HCT116 (cell line): ENCODE results near the gene TPST1. TPM values are rescaled to one million over a fixed set of nuclear protein-coding genes. Genes with fewer than 3 reads are reported as not detected.

ENCODE experiments used
- ATAC-seq: fragments of 200-7000 bp; cut with Tn5 transposase; 2 replicates; pipeline ENCODE4 v1.9.1; 2020; ENCODE audit warnings: mild to moderate bottlenecking, moderate library complexity
- BruUV-seq: library from RNA; stranded (reverse); fragments of 400-500 nt; replicated peaks from 2 replicates; lab custom pipeline; 2021; lab: Mats Ljungman, UMichigan
- CTCF ChIA-PET: fragments of 300-600 bp; sonication (Branson Sonifier 250); formaldehyde crosslinking; loops from one replicate; lab custom pipeline; 2021; ENCODE audit warnings: antibody characterized with exemption; lab: Charles Lee
- POLR2A ChIA-PET: fragments of 300-600, 350-600 bp; sonication (Branson Sonifier 250); formaldehyde crosslinking; loops from one replicate; lab custom pipeline; 2021; ENCODE audit warnings: antibody characterized with exemption; lab: Charles Lee
- RAD21 ChIA-PET, 2 experiments: fragments of 300-600 bp; sonication (Branson Sonifier 250); formaldehyde crosslinking; loops; one replicate each; lab custom pipeline; 2023; ENCODE audit warnings: low total read pairs in 2 of 2; ENCODE audit not compliant: uncharacterized antibody in 2 of 2, unreplicated experiment in 2 of 2, low non-redundant PET in 1 of 2; lab: Charles Lee
- DNase-seq: peaks from one replicate; pipeline ENCODE4 v3.0.0-alpha.2; 2010; ENCODE audit warnings: low read depth, low spot score
- H2AFZ ChIP-seq: fragments of 200-600 bp; shearing (Covaris generic), sonication (generic); 2 replicates; pipeline ENCODE4 v1.6.1; 2017; ENCODE audit warnings: low read depth, mixed run types, mixed read lengths, antibody characterized with exemption, low read length; ENCODE audit not compliant: poor library complexity, severe bottlenecking
- H3K27ac ChIP-seq: 2 replicates; pipeline ENCODE4 v1.5.1; 2012; ENCODE audit warnings: low read depth, low read length
- H3K27me3 ChIP-seq: fragments of 200-600 bp; sonication (generic); 2 replicates; pipeline ENCODE4 v1.6.1; 2016; ENCODE audit warnings: mixed run types, low read length, mixed read lengths; ENCODE audit not compliant: insufficient read depth
- H3K36me3 ChIP-seq, 2 experiments: fragments of 200-500 bp in 1 of 2; fragments of 200-600 bp in 1 of 2; sonication (Bioruptor generic) in 1 of 2; sonication (generic) in 1 of 2; 2 replicates each; pipeline versions ENCODE4 v1.5.1 to v1.6.1; 2014 to 2016; ENCODE audit warnings: low read length in 2 of 2, inconsistent platforms in 1 of 2, mixed read lengths in 1 of 2, mixed run types in 1 of 2; ENCODE audit not compliant: insufficient read depth in 2 of 2, control insufficient read depth in 1 of 2
- H3K4me1 ChIP-seq, 2 experiments: fragments of 200-600 bp in 1 of 2; sonication (generic) in 1 of 2; 2 replicates each; pipeline versions ENCODE4 v1.5.1 to v1.6.1; 2012 to 2017; ENCODE audit warnings: low read length in 2 of 2, inconsistent platforms in 1 of 2, mild to moderate bottlenecking in 1 of 2, mixed read lengths in 1 of 2, mixed run types in 1 of 2, moderate library complexity in 1 of 2; ENCODE audit not compliant: insufficient read depth in 2 of 2, control insufficient read depth in 1 of 2
- H3K4me2 ChIP-seq: fragments of 200-600 bp; sonication (generic); 2 replicates; pipeline ENCODE4 v1.6.1; 2017; ENCODE audit warnings: mixed run types, low read length, mixed read lengths
- H3K4me3 ChIP-seq, 2 experiments: fragments of 200-600 bp in 1 of 2; sonication (generic) in 1 of 2; replicated peaks in 1 of 2; 2 replicates each; pipeline ENCODE4 v1.5.1; 2011 to 2016; ENCODE audit warnings: low read length in 2 of 2, control low read depth in 1 of 2, low read depth in 1 of 2, mild to moderate bottlenecking in 1 of 2, mixed read lengths in 1 of 2, mixed run types in 1 of 2
- H3K79me2 ChIP-seq: fragments of 200-600 bp; sonication (generic); 2 replicates; pipeline ENCODE4 v1.6.1; 2017; ENCODE audit warnings: mild to moderate bottlenecking, mixed run types, low read length, moderate library complexity, mixed read lengths; ENCODE audit not compliant: insufficient read depth
- H3K9ac ChIP-seq: fragments of 200-600 bp; sonication (generic); 2 replicates; pipeline ENCODE4 v1.6.1; 2016; ENCODE audit warnings: low read length, mixed read lengths
- H3K9me2 ChIP-seq: fragments of 200-600 bp; sonication (generic), shearing (Covaris generic); 2 replicates; pipeline ENCODE4 v1.6.1; 2017; ENCODE audit warnings: mixed run types, mild to moderate bottlenecking, moderate library complexity; ENCODE audit not compliant: insufficient read depth
- H3K9me3 ChIP-seq, 2 experiments: fragments of 200-500 bp in 1 of 2; fragments of 200-600 bp in 1 of 2; sonication (Bioruptor generic) in 1 of 2; sonication (generic) in 1 of 2; 2 replicates each; pipeline ENCODE4 v1.6.1; 2014 to 2017; ENCODE audit warnings: low read length in 2 of 2, mixed read lengths in 2 of 2, inconsistent platforms in 1 of 2, low read depth in 1 of 2, mild to moderate bottlenecking in 1 of 2, mixed run types in 1 of 2, moderate library complexity in 1 of 2; ENCODE audit not compliant: control insufficient read depth in 1 of 2, insufficient read depth in 1 of 2
- H4K20me1 ChIP-seq: fragments of 200-600 bp; sonication (generic), shearing (Covaris generic); 2 replicates; pipeline ENCODE4 v1.6.1; 2017; ENCODE audit warnings: mixed run types, mild to moderate bottlenecking, moderate library complexity; ENCODE audit not compliant: insufficient read depth
- CBX3 ChIP-seq: IDR thresholded peaks from 2 replicates; pipeline ENCODE4 v1.6.1; 2012; ENCODE audit warnings: low read depth
- CTCF ChIP-seq, 3 experiments: fragments of 200-600 bp in 1 of 3; sonication (generic) in 1 of 3; IDR thresholded peaks in 2 of 3; conservative IDR thresholded peaks in 1 of 3; 2 replicates each; pipeline ENCODE4 v1.5.1; 2012 to 2017; ENCODE audit warnings: low read depth in 2 of 3, low read length in 2 of 3, antibody characterized with exemption in 1 of 3, borderline replicate concordance in 1 of 3, control low read depth in 1 of 3, mild to moderate bottlenecking in 1 of 3, mixed read lengths in 1 of 3, mixed run types in 1 of 3, moderate library complexity in 1 of 3; ENCODE audit not compliant: insufficient read depth in 1 of 3
- EZH2 ChIP-seq: fragments of 200-600 bp; sonication (generic); IDR thresholded peaks from 2 replicates; pipeline ENCODE4 v1.6.1; 2017; ENCODE audit warnings: antibody characterized with exemption, mixed run types
- POLR2A ChIP-seq: IDR thresholded peaks from 2 replicates; pipeline ENCODE4 v1.7.0; 2011; ENCODE audit warnings: borderline replicate concordance; ENCODE audit not compliant: insufficient read depth, insufficient read length; ENCODE audit errors: extremely low read depth
- POLR2AphosphoS5 ChIP-seq: IDR thresholded peaks from 2 replicates; pipeline ENCODE4 v1.6.1; 2011; ENCODE audit warnings: mild to moderate bottlenecking, low read depth, low read length, moderate library complexity
- RAD21 ChIP-seq: IDR thresholded peaks from 2 replicates; pipeline ENCODE4 v1.6.1; 2012; ENCODE audit warnings: low read depth, mild to moderate bottlenecking
- SP1 ChIP-seq: IDR thresholded peaks from 2 replicates; pipeline ENCODE4 v1.6.1; 2012; ENCODE audit warnings: low read depth
- YY1 ChIP-seq: IDR thresholded peaks from 2 replicates; pipeline ENCODE4 v1.6.1; 2011; ENCODE audit warnings: low read length, low read depth, moderate library complexity, mild to moderate bottlenecking; ENCODE audit not compliant: insufficient replicate concordance; ENCODE audit errors: extremely low read depth
- ZFX ChIP-seq: fragments of 450-650 bp; IDR thresholded peaks from 2 replicates; pipeline ENCODE4 v1.6.1; 2017
- intact Hi-C: fragments of 100-400 bp; cut with micrococcal nuclease; formaldehyde crosslinking; loops from 2 replicates; pipeline ENCODE4 v1.10.0; 2022
- total RNA-seq: library from RNA; stranded (reverse); gene quantifications from one replicate; pipeline ENCODE4 v1.2.1, GENCODE V29; 2021; ENCODE audit not compliant: unreplicated experiment

TPST1 gene
- total RNA-seq, 1 experiment from 2014 or later, result 11.4 TPM

DNA sequence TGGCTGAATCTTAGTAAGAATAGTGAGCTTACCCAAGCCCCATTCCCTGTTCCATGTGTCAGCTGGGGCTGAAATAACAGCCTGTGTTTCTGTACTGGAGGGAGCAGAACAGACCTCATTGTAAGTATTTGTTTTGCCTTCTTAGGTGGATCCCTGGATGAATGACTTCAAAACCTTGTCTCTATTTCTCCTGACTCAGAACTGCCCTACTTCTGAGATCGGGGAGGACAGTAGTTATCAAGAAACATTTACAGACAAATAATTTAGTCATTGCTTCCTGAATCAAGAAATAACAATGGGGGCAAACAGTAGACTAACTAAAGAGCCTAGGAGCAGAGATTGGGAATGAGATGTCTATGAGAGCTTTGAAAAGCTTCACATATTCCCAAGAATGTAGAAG is 58.8 kb downstream of the TPST1 start (continued):
- no peak for TF ChIP-seq CTCF (IDR thresholded peaks at IDR 0.05 in 2 of 3, conservative IDR thresholded peaks at IDR 0.05 in 1 of 3; ENCODE audit: borderline replicate concordance in 1 of 3, insufficient read depth in 1 of 3, low read depth in 2 of 3, low read length in 2 of 3)
- TF ChIP-seq SP1, result no peak
- TF ChIP-seq POLR2AphosphoS5, result no peak
- TF ChIP-seq, all 23 proteins: peak for 0

GRCh38 chr7:66265566-66265965 is 60.4 kb downstream of the TPST1 start:
- TF ChIP-seq CBX3, result peak; percentile 93
- TF ChIP-seq POLR2A, result no peak
- Histone ChIP-seq H3K27me3 (no peaks in the 10 kb centered on the region), H3K9me3 (peaks cover 0 to 17% of the 10 kb centered on the region in 2 experiments; a peak in 3 of 4 replicates), H3K9me2 (no peaks in the 10 kb centered on the region), H3K9ac (no peak overlapping the region), H3K36me3 (no peaks in the 10 kb centered on the region), H2AFZ (no peak overlapping the region), H3K4me3 (no peak overlapping the region), H4K20me1 (no peaks in the 10 kb centered on the region), H3K27ac (no peak overlapping the region), H3K4me2 (no peak overlapping the region), H3K79me2 (peaks cover 8% of the 10 kb centered on the region; the same call in 1 of the 2 replicates), H3K4me1 (no peaks in the 10 kb centered on the region)
- CTCF ChIA-PET, result no interaction called here
- ATAC-seq, result no peak
- no TSS peak for BruUV-seq
- no peak for DNase-seq
- POLR2A ChIA-PET, result no interaction called here
- RAD21 ChIA-PET, result no interaction called here
- intact Hi-C loops, result no loop called here

- Histone ChIP-seq H3K9me3 (peaks cover 0 to 17% of the 10 kb centered on the region in 2 experiments; a peak in 3 of 4 replicates), H3K27me3 (no peaks in the 10 kb centered on the region), H3K4me3 (no peak overlapping the region), H3K4me1 (no peaks in the 10 kb centered on the region), H4K20me1 (no peaks in the 10 kb centered on the region), H3K27ac (no peak overlapping the region), H3K79me2 (no peaks in the 10 kb centered on the region; the same call in 1 of the 2 replicates), H3K36me3 (no peaks in the 10 kb centered on the region), H3K4me2 (no peak overlapping the region), H3K9ac (no peak overlapping the region), H2AFZ (no peak overlapping the region), H3K9me2 (no peaks in the 10 kb centered on the region)
- intact Hi-C loops, result no loop called here
- ChIA-PET RAD21 (no interaction called here), CTCF (no interaction called here), POLR2A (no interaction called here)
- TF ChIP-seq ZFX (no peak), EZH2 (no peak), YY1 (no peak), CTCF (IDR thresholded peaks at IDR 0.05 in 2 of 3, conservative IDR thresholded peaks at IDR 0.05 in 1 of 3; ENCODE audit: borderline replicate concordance in 1 of 3, insufficient read depth in 1 of 3, low read depth in 2 of 3, low read length in 2 of 3) (no peak), RAD21 (no peak)
- ATAC-seq, result no peak
- no TSS peak for BruUV-seq
- no peak for DNase-seq
Observed at GRCh38 chr7:66267249-66267648, 62.1 kb downstream of the TPST1 start.
